ENCODE results near the gene NAXD. TPM values are rescaled to one million over a fixed set of nuclear protein-coding genes. Genes with fewer than 3 reads are reported as not detected.

Gene NAXD
- total and polyA plus RNA-seq, 2 of the 4 experiments (the other 2 are of a cell fraction), result 10.2 to 27.2 TPM

GRCh38 chr13:110689041-110689440, 73.7 kb downstream of the NAXD start:
- no peak overlapping the region for H2AK5ac ChIP-seq (ENCODE audit: low read depth, low read length)
- no peak overlapping the region for H2BK20ac ChIP-seq (ENCODE audit: low read depth, low read length)
- no peak overlapping the region for H2AK9ac ChIP-seq (replicated peaks; ENCODE audit: low read depth, low read length, poor library complexity)
- no peaks in the 10 kb centered on the region for H3K9me3 ChIP-seq (ENCODE audit: control insufficient read depth, insufficient read depth, low read length)
- H3K9me1 ChIP-seq (ENCODE audit: insufficient read depth, low read length), result 0 out of 2 replicates have a peak, but pooled peaks cover 2% of the 10 kb centered on the region
- H3K18ac ChIP-seq (ENCODE audit: low read depth, low read length), result no peak overlapping the region
- H3K9ac ChIP-seq (ENCODE audit: low read depth, low read length), result no peak overlapping the region
- ChIA-PET POLR2A (ENCODE audit: unreplicated experiment) (interaction anchor here (0.5 kb wide), 1 partner anchor 28 kb away, joined by 3 read pairs; no protein-coding TSS in a partner anchor), CTCF (interaction anchor here (0.6 kb wide), 1 partner anchor 134 kb away, joined by 5 read pairs; no protein-coding TSS in a partner anchor)
- H3K4me1 ChIP-seq (ENCODE audit: control insufficient read depth, insufficient read depth, low read length), result peaks cover 3% of the 10 kb centered on the region; the same call in 1 of the 2 replicates
- no TSS peak for BruUV-seq (replicated peaks)
- no peak overlapping the region for H3K4me2 ChIP-seq (ENCODE audit: low read depth, low read length)
- H2BK15ac ChIP-seq (ENCODE audit: low read depth, low read length), result no peak overlapping the region
- ATAC-seq (ENCODE audit: low read depth), result no peak
- intact Hi-C loops (cut with micrococcal nuclease), result no loop called here
- dilution Hi-C loops (cut with HindIII; ENCODE audit: low sequenced_read_pairs, unreplicated experiment), result no loop called here
- no peak overlapping the region for H2AFZ ChIP-seq (replicated peaks; ENCODE audit: low read length, poor library complexity)
- no peak overlapping the region for H2BK5ac ChIP-seq (ENCODE audit: low read depth, low read length, poor library complexity, severe bottlenecking)
- no peak overlapping the region for H3K4me3 ChIP-seq (ENCODE audit: insufficient read depth, low read depth, low read length)
- no peak overlapping the region for H4K5ac ChIP-seq (ENCODE audit: low read depth, low read length)
- H3K56ac ChIP-seq (ENCODE audit: extremely low read depth, insufficient read depth, low read length), result no peak overlapping the region
- no CpG with 5 or more reads among the region's 9 CpGs for WGBS, 2 experiments (ENCODE audit: extremely low coverage in 2 of 2, insufficient read length in 1 of 2)
- H3K27ac ChIP-seq (ENCODE audit: insufficient read depth, low read length), result no peak overlapping the region
- no peak overlapping the region for H2BK120ac ChIP-seq (ENCODE audit: low read depth, low read length)
- H4K20me1 ChIP-seq (ENCODE audit: insufficient read depth, low read length), result peaks cover 2% of the 10 kb centered on the region
- H3K14ac ChIP-seq (replicated peaks; ENCODE audit: low read depth, low read length), result no peak overlapping the region
- in situ Hi-C loops (cut with MboI; ENCODE audit: low sequenced_read_pairs), result no loop called here
- H4K91ac ChIP-seq (ENCODE audit: insufficient read depth, low read depth, low read length), result no peak overlapping the region
- no peak overlapping the region for H3K23ac ChIP-seq (ENCODE audit: low read depth, low read length)
- no peak for TF ChIP-seq CEBPB (IDR thresholded peaks at IDR 0.05; ENCODE audit: low read depth, low read length)
- TF ChIP-seq MXI1 (IDR thresholded peaks at IDR 0.05; ENCODE audit: borderline replicate concordance, low read depth, low read length), result no peak
- TF ChIP-seq NFE2L2 (IDR thresholded peaks at IDR 0.05; ENCODE audit: low read depth, low read length), result no peak
- TF ChIP-seq SMC3 (IDR thresholded peaks at IDR 0.05; ENCODE audit: low read depth, low read length), result no peak
- no peak for TF ChIP-seq CTCF (conservative IDR thresholded peaks at IDR 0.05; ENCODE audit: low read depth, low read length)
- no peak for TF ChIP-seq RAD21 (IDR thresholded peaks at IDR 0.05; ENCODE audit: low read length)
- no peak for TF ChIP-seq CHD1 (IDR thresholded peaks at IDR 0.05; ENCODE audit: low read depth, low read length)
- no peak for TF ChIP-seq RFX5 (IDR thresholded peaks at IDR 0.05; ENCODE audit: low read depth, low read length)
- TF ChIP-seq, protein P1, sequence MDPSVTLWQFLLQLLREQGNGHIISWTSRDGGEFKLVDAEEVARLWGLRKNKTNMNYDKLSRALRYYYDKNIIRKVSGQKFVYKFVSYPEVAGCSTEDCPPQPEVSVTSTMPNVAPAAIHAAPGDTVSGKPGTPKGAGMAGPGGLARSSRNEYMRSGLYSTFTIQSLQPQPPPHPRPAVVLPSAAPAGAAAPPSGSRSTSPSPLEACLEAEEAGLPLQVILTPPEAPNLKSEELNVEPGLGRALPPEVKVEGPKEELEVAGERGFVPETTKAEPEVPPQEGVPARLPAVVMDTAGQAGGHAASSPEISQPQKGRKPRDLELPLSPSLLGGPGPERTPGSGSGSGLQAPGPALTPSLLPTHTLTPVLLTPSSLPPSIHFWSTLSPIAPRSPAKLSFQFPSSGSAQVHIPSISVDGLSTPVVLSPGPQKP (IDR thresholded peaks at IDR 0.05; ENCODE audit: borderline replicate concordance, low read depth, low read length), result no peak
- no peak for TF ChIP-seq BHLHE40 (IDR thresholded peaks at IDR 0.05; ENCODE audit: low read depth, low read length)
- TF ChIP-seq MAZ (IDR thresholded peaks at IDR 0.05; ENCODE audit: borderline replicate concordance, low read depth, low read length), result no peak
- H3K27me3 ChIP-seq (ENCODE audit: control insufficient read depth, insufficient read depth, low read length), result no peaks in the 10 kb centered on the region
- H3K79me1 ChIP-seq (ENCODE audit: low read depth in 1 of 2, low read length in 2 of 2), result peaks cover 8 to 22% of the 10 kb centered on the region in 2 experiments
- no peak overlapping the region for H3K4ac ChIP-seq (ENCODE audit: low read depth, low read length)
- no peak for DNase-seq
- no peak overlapping the region for H4K8ac ChIP-seq (ENCODE audit: low read depth in 2 of 2, low read length in 2 of 2)
- peaks cover 41% of the 10 kb centered on the region for H3K36me3 ChIP-seq (ENCODE audit: control insufficient read depth, insufficient read depth, low read length)
